ENCODE results near the gene EEIG1.
A peak's percentile ranks its signal among the peaks of the same experiment; 100 is the strongest.

The EEIG1 gene

GRCh38 chr9:128001151-128001778 lies 20.5 kb upstream of the EEIG1 start:
- no peak for DNase-seq (ENCODE audit: low read depth)

DNA sequence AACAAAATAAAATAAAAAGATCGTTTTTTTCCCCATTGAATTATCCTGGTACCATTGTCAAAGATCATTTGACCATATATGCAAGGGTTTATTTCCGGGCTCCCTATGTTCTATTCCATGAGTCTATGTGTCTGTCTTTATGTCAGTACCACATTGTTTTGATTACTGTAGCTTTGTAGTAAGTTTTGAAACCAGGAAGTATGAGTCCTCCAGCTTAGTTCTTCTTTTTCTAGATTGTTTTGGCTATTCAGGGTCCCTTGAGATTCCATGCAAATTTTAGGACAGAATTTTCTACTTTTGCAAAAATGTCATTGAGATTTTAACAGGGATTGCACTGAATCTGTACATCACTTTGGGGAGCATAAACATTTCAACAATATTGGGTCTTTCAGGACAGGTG lies 18.7 kb upstream of the EEIG1 start:
- DNase-seq (ENCODE audit: low read depth): no peak

DNA sequence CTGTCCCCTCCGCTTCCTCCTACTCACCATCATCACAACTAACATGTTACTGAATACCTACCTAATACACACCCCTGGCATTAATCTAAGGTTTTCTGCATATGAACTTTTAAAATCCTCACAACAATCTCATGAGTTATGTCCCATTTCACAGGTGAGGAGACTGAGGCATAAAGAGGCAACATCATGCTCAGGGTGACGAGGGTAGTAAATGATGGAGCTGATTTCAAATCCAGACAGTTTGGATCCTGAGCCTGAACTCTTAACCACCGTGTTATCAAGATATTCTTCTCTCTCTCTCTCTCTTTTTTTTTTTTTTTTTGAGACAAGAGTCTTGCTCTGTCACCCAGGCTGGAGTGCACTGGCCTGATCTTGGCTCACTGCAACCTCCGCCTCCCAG lies 12.9 kb upstream of the EEIG1 start:
- DNase-seq (ENCODE audit: low read depth): no peak

DNA sequence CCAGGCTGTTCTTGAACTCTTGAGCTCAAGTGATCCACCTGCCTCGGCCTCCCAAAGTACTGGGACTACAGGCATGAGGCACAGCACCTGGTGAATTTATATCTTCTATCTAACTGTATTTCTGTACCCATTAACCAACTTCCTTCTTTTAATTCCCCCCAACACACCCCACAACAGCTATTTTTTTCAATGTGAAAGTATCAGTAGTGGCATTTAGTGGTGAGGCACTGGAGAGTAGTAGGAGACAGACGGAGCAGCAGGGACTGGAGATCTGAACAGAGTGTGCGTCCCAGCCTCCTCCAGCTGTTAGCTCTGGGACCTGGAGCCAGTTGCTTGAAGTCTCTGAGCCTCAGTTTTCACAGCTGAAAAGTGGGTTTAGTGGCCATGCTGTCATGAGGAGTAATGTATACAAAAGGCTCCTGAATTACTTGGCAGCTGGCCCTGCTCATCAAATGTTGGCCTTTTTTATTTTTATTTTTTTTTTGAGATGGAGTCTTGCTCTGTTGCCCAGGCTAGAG lies 11.0 kb upstream of the EEIG1 start:
- DNase-seq (ENCODE audit: low read depth): no peak

GRCh38 chr9:127991017-127991756 lies 10.4 kb upstream of the EEIG1 start:
- DNase-seq (ENCODE audit: low read depth): no peak

- no peak for DNase-seq (ENCODE audit: low read depth)
These were observed 9.8 kb upstream of the EEIG1 start for GRCh38 chr9:127990554-127990953.

- no peak for DNase-seq (ENCODE audit: low read depth)
These were observed 8.3 kb upstream of the EEIG1 start for GRCh38 chr9:127989094-127989493.

DNA sequence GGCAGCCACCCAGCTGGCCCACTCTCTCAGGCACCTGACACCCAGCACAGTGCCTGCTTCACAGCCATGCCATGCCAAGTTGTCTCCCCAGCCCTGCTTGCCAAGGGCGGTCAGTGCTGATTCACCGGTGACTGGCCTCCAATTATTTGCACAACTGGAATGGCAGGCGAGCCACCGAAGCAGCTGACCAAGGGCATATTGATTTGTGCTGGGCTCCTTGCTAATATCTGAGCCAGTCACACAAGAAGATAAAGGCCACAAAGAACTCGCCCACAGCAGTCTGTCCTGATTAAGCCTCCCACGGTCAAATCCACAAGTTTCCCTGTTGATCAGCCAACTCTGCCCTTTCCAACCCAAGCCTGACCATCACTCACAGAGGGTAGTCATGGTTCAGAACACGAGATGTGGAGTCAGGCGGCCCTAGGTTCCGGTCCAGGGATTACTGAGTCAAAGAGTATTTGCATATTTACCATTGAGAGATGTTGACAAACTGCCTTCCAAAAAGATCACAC lies 6.4 kb upstream of the EEIG1 start:
- no peak for DNase-seq (ENCODE audit: low read depth)

- no peak for DNase-seq (ENCODE audit: low read depth)
These were observed 4.2 kb upstream of the EEIG1 start for GRCh38 chr9:127985011-127985410.

DNA sequence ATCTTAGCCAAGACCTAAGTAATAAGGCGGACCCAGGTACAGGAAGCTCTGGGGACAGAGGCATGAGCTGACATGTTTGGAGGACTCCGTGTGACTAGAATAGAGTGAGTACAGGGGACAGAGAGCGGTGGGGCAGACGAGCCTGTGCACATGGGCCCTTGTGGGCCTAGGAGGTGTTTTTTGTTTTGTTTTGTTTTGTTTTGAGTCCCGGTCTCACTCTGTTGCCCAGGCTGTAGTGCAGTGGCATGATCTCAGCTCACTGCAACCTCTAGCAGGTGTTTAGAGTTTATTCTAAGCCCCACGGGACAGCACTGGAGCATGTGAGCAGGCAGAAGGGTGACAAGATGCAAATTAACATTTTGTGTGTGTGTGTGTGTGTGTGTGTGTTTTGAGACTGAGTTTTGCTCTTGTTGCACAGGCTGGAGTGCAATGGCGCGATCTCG lies 3.1 kb upstream of the EEIG1 start:
- no peak for DNase-seq (ENCODE audit: low read depth)

DNA sequence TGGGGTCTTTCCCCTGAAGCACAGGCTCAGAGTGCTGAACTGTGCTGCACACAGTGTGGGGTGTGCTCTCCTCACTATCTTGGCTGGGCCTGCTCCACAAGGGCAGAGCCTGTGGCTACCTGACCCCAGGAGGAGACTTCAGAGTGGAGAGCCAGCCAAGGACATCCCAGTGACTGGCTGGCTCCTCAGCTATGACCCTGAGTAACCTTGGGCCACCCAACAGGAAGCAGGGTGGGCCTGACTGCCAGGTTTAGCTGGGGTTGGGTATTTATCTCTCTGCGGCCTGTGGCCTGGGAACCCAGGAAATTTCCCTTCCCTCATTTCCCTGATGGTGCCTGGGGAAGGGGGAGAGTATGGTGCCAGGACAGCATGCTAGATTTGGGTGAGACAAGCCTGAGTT lies 2.1 kb upstream of the EEIG1 start:
- no peak for DNase-seq (ENCODE audit: low read depth)

DNA sequence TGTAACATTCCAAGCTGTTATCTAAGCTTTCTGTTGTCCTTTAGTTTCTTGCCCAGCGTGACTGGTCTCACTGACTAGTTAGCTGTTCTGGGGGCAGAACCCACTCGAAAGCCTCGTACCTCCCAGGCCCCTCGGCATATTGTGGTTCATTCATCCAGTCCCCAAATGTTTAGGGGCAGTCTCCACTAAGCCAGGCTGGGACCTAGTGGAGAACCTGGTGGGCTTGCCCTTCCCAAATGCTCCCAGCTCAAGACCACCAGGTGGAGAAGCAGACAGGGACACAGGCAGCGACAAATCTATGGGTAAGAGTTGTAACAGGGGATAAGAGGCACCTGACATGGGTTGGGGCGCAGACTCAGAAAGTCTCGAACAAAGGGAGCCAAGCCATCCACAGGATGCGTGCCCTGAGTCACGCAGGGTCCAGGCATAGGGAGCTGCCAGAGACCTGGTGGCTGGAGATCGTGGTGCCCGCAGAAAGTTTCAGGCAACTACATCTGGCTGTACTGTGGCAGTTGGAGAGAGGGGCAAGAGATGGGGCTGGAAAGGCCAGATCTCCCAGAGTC lies 851 bp upstream of the EEIG1 start:
- no peak for DNase-seq (ENCODE audit: low read depth)

DNA sequence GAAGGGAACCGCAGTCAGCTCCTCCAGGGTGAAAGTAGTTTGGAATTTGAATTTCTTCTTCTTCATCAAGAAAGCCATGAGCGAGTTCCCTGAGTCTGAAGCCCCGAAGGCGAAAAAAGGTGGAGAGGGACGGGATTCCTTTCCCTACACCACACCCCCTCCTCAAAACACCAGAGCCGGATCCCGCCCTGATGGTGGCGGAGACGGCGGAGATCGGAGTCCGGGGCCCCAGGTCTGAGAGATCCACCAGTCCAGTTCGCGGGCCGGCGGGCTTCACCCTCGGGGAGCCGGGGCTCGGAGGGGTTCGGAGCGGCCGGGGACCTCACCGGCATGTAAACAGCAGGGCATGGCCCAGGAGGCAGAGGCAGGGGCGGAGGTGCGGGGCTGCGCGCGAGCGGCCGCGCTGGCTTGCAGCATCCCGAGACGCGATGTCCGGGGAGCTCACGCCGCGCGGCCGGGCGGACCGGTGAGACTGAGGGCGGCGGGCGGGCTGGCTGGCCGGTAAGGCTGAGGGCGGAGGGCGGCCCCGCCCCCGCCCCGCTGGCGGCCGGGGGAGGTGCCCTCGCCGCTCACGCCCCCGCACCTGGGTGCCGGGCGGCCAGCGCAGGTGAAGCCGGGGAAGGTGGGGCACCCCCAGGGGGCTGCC lies 606 bp downstream of the EEIG1 start:
- DNase-seq (ENCODE audit: low read depth): peak; percentile 49

DNA sequence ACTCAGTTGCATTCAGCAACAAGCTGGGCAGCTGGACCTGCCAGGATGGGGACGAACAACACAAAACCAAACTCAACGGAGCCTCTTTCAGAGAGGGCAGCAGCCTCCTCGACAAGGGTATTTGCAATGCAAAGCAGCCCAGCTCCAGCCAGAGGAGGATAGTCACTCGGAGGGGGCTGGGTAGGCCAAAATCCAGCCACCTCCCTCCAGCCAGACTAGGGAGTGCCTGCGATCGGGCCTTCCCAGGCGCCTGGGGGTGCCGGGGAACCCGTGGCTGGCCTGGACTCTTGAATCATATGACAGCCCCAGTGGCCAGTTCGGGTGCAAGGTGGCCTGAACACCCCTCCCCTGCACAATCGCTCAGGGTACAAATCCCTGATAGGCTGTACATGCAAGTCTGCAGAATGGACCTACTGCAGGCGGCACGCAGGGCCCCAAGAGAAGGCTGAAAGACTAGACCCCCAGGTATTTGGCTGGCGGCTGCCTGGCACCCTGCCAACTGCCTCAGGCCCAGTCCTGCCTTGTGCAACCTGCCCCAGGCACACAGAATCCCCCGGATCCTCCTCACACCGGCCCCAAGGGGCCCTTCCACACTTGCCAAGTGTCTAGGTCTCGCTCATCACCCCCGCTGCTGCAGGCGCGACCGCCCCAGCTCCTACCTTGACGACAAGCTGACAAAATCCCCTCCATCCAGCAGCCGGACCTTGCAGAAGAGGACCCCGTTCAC lies 1.3 kb downstream of the EEIG1 start:
- DNase-seq (ENCODE audit: low read depth): no peak

GRCh38 chr9:127979015-127979332 lies 1.8 kb downstream of the EEIG1 start:
- DNase-seq (ENCODE audit: low read depth): no peak

DNA sequence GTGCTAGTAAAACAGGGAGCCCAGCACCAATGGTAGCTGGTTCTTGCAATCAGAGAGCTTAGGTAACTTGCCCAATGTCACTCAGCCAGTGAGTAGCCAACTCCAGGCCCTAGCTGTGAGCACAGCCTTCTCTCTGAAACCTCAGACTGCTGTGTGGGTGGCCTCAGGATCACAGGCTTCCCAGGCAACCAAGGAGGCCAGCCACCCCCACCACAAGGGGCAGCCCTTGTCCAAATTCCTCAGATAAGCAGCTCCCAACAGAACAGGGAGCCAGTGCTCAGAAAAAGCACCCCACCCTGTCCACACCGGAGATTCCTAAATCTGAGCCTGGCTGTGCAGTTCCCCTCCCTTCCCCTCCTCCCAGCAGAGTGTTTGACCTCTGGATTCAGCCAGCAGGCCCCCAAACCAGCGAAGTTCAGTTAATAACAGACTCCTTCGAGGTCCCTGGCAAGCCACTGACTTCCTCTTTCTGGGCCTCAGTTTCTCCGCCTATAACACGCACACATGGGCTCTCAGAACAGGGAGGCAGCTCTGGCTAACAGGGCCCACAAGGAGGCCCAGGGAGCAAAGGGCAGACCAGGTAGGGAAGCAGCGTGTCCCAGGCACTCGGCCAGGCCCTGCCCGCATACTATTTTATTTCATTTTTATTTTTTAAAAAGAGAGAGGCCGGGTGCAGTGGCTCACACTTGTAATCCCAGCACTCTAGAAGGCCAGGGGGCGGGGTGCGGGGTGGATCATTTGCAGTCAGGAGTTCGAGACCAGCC lies 2.7 kb downstream of the EEIG1 start:
- no peak for DNase-seq (ENCODE audit: low read depth)

DNA sequence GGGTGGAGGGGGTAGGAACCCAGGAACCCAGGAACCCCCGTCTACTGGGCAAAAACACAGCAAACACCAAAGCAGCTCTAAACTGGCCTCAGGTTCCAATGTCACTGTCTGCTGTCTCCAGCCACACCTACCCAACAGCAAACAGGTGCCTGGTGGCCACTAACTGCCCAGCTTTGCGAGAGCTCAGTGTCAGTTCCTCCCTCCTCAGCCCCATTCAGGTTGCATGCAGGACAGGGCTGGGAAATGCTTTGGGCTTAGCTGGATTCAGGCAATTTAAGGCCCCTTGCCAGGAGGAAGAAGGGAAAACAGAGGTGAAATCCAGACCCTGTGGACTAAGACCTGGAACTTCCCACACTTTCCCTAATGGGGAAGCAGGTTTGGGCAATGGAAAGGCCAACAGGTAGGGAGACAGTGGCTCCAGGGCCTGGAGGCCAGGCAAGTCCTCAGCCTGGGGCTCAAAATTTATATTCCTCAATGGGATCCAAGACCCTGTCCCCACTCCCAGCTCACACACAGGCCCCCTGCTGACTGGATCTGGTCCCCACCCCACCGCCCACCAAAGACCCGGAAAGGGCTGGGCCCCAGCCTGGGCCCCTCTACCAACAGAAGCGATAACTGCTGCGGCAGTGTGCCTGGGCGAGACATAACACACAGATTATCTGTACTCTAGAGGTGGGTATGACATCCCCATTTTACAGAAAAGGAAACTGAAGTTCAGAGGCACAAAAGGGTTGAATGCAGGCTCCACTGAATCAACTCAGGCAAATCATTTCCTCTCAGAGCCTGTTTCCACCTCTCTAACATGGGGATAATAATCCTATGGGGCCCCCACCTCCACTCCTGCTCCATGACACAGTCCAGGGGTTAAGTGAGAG lies 3.5 kb downstream of the EEIG1 start:
- no peak for DNase-seq (ENCODE audit: low read depth)

DNA sequence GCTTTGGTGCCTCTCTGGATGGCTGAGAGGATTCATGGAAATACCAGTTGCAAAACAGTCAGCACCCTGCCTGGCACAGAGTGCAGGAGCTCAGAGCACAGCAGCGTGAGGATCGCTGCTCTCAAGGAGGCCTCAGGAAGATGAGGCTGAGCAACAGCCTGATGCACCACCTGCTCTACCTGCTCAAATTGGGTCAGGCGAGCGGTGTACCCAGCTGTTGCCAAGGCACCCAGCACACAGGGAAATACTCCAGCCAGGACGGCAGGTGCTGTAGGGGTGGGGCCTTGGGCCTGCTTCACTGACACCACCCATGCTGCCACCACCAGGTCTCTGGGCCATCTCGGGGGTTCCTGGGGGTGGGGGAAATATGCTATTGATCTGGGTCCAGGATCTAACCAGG lies 4.3 kb downstream of the EEIG1 start:
- no peak for DNase-seq (ENCODE audit: low read depth)

GRCh38 chr9:127975376-127976315 lies 5.1 kb downstream of the EEIG1 start:
- no peak for DNase-seq (ENCODE audit: low read depth)
